ENCODE measurements around the gene GMCL1. TPM values are rescaled to one million over a fixed set of nuclear protein-coding genes. Genes with fewer than 3 reads are reported as not detected.

GMCL1 gene
- total and polyA plus RNA-seq, 2 of the 13 experiments (the other 11 are each of a cell fraction or from before 2014, with no cell fraction given), result 18.7 to 24.0 TPM

- TF ChIP-seq ZNF232 (CRISPR knock-in tag; IDR thresholded peaks at IDR 0.05; ENCODE audit: borderline replicate concordance), result peak; percentile 48; the same call in 1 of the 2 replicates
- no peak for TF ChIP-seq ZFX (CRISPR knock-in tag; IDR thresholded peaks at IDR 0.05; ENCODE audit: low read depth)
- no peak for TF ChIP-seq ZNF784 (CRISPR knock-in tag; IDR thresholded peaks at IDR 0.05; ENCODE audit: borderline replicate concordance)
- TF ChIP-seq HNRNPH1 (optimal IDR thresholded peaks at IDR 0.05; ENCODE audit: low read depth, low read length), result no peak
- TF ChIP-seq MNT (IDR thresholded peaks at IDR 0.05), result no peak
- no peak for TF ChIP-seq RBM39 (IDR thresholded peaks at IDR 0.05; ENCODE audit: low read depth, low read length, poor library complexity, severe bottlenecking)
- TF ChIP-seq ZNF251 (CRISPR knock-in tag; IDR thresholded peaks at IDR 0.05), result no peak
- no peak for TF ChIP-seq CENPX (CRISPR knock-in tag; IDR thresholded peaks at IDR 0.05)
- peak; percentile 91 for TF ChIP-seq HNF1B (CRISPR knock-in tag; IDR thresholded peaks at IDR 0.05)
- TF ChIP-seq HNF1A (IDR thresholded peaks at IDR 0.05; ENCODE audit: low read depth), result peak; percentile 80
- peak; percentile 82; the same call in 1 of the 2 replicates for TF ChIP-seq HNF1A (CRISPR knock-in tag; IDR thresholded peaks at IDR 0.05; ENCODE audit: borderline replicate concordance)
- TF ChIP-seq RFXAP (CRISPR knock-in tag; IDR thresholded peaks at IDR 0.05; ENCODE audit: borderline replicate concordance), result peak; percentile 71; the same call in 1 of the 2 replicates
- TF ChIP-seq DRAP1 (CRISPR knock-in tag; IDR thresholded peaks at IDR 0.05), result 0 out of 2 replicates have a peak, but pooled peaks have one; percentile 34
- no peak for TF ChIP-seq KLF12 (CRISPR knock-in tag; IDR thresholded peaks at IDR 0.05; ENCODE audit: borderline replicate concordance)
These were observed 47.9 kb upstream of the GMCL1 start (continued) for GRCh38 chr2:69781321-69782248.
